OCI-LY3 (cell line): ENCODE results near the gene NUAK2.

Experiments
- EZH2phosphoT487 ChIP-seq: fragments of 200-600 bp; shearing (Covaris generic); IDR thresholded peaks from 2 replicates; pipeline ENCODE4 v1.6.1; 2018; ENCODE audit warnings: antibody characterized with exemption, mixed run types, low read depth
- TF ChIP-seq, protein P1 (sequence below): fragments of 200-600, 300-600 bp; sonication (generic); IDR thresholded peaks from 2 replicates; pipeline ENCODE4 v1.5.1; 2014; ENCODE audit warnings: antibody characterized with exemption, low read length, low read depth

DNA sequence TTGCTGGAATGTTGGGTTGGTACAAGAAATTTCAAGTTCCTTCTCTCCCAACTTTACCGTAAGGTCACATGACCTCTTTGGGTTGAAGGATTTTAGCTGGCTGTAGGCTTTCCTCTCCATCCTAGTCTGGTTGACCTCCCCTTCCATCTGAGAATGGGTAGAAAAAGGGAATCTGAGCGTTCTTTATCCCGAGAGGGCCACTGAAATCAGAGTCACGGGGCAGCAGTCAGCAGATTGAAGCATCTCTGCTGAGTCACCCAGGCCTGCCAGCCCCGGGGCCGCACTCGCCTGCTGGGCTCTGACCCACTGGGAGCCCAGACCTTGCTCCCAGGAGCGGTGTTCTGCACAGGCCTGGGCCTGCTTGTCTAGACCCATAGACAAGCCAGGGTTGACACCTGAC lies 62.8 kb downstream of the NUAK2 start:
- TF ChIP-seq, protein P1, sequence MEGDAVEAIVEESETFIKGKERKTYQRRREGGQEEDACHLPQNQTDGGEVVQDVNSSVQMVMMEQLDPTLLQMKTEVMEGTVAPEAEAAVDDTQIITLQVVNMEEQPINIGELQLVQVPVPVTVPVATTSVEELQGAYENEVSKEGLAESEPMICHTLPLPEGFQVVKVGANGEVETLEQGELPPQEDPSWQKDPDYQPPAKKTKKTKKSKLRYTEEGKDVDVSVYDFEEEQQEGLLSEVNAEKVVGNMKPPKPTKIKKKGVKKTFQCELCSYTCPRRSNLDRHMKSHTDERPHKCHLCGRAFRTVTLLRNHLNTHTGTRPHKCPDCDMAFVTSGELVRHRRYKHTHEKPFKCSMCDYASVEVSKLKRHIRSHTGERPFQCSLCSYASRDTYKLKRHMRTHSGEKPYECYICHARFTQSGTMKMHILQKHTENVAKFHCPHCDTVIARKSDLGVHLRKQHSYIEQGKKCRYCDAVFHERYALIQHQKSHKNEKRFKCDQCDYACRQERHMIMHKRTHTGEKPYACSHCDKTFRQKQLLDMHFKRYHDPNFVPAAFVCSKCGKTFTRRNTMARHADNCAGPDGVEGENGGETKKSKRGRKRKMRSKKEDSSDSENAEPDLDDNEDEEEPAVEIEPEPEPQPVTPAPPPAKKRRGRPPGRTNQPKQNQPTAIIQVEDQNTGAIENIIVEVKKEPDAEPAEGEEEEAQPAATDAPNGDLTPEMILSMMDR: no peak
- no peak for TF ChIP-seq EZH2phosphoT487
